Liver (tissue), 3 donors: ENCODE data around the gene RAB3C.
"Not testable (repeated sequence)": the region's sequence is repeated elsewhere in the genome, so short reads cannot be mapped to it uniquely, and the experiment has no call there.

Experiments used
- FOXA2 ChIP-seq: IDR thresholded peaks from 2 replicates; pipeline ENCODE4 v1.6.1; 2016; ENCODE audit warnings: antibody characterized with exemption
- GABPA ChIP-seq, 2 donors: IDR thresholded peaks in 1 of 2; conservative IDR thresholded peaks in 1 of 2; 2 replicates each; pipeline ENCODE4 v1.6.1; 2016; ENCODE audit warnings: antibody characterized with exemption in 2 of 2, mild to moderate bottlenecking in 1 of 2, moderate library complexity in 1 of 2
- JUND ChIP-seq, 2 donors: IDR thresholded peaks; 2 replicates each; pipeline ENCODE4 v1.6.1; 2016; ENCODE audit warnings: antibody characterized with exemption in 2 of 2
- RXRA ChIP-seq, 2 donors: IDR thresholded peaks; 2 replicates each; pipeline ENCODE4 v1.6.1; 2017 to 2018; ENCODE audit warnings: antibody characterized with exemption in 2 of 2, mild to moderate bottlenecking in 1 of 2
- YY1 ChIP-seq: IDR thresholded peaks from 2 replicates; pipeline ENCODE4 v1.6.1; 2016; ENCODE audit warnings: antibody characterized with exemption, mild to moderate bottlenecking
- TF ChIP-seq, protein P1 (sequence below): fragments of 150-350 bp; IDR thresholded peaks from 2 replicates; pipeline ENCODE4 v1.5.1; 2017; ENCODE audit warnings: improper control_type of control experiment, low read depth, low read length; ENCODE audit not compliant: missing input control
- TF ChIP-seq, protein P2 (sequence below): IDR thresholded peaks from 2 replicates; pipeline ENCODE4 v1.6.1; 2016; ENCODE audit warnings: antibody characterized with exemption, mild to moderate bottlenecking
- TF ChIP-seq, protein P3 (sequence below): IDR thresholded peaks from 2 replicates; pipeline ENCODE4 v1.6.1; 2016; ENCODE audit warnings: antibody characterized with exemption
- donor health status: healthy.
- donor health status: healthy.

DNA sequence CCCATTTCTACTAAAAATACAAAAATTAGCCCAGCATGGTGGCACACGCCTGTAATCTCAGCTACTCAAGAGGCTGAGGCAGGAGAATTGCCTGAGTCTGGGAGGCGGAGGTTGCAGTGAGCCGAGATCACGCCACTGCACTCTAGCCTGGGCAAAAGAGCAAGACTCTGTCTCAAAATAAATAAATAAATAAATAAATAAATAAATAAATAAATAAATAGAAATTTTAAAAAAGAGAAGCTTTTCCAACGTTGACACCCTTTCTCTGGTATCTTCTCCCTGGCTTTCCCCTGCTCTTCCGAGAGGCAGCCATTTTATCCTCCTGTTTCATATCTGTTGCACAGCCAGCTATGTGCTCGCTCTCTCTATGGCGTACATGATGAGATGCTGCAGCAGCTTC, 127.5 kb downstream of the RAB3C start:
- not testable (repeated sequence) for TF ChIP-seq RXRA (IDR thresholded peaks at IDR 0.05); YY1; FOXA2; JUND (IDR thresholded peaks at IDR 0.05); GABPA (IDR thresholded peaks at IDR 0.05 in 1 of 2, conservative IDR thresholded peaks at IDR 0.05 in 1 of 2)
- TF ChIP-seq, protein P1, sequence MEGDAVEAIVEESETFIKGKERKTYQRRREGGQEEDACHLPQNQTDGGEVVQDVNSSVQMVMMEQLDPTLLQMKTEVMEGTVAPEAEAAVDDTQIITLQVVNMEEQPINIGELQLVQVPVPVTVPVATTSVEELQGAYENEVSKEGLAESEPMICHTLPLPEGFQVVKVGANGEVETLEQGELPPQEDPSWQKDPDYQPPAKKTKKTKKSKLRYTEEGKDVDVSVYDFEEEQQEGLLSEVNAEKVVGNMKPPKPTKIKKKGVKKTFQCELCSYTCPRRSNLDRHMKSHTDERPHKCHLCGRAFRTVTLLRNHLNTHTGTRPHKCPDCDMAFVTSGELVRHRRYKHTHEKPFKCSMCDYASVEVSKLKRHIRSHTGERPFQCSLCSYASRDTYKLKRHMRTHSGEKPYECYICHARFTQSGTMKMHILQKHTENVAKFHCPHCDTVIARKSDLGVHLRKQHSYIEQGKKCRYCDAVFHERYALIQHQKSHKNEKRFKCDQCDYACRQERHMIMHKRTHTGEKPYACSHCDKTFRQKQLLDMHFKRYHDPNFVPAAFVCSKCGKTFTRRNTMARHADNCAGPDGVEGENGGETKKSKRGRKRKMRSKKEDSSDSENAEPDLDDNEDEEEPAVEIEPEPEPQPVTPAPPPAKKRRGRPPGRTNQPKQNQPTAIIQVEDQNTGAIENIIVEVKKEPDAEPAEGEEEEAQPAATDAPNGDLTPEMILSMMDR: not testable (repeated sequence)
- TF ChIP-seq, protein P2, sequence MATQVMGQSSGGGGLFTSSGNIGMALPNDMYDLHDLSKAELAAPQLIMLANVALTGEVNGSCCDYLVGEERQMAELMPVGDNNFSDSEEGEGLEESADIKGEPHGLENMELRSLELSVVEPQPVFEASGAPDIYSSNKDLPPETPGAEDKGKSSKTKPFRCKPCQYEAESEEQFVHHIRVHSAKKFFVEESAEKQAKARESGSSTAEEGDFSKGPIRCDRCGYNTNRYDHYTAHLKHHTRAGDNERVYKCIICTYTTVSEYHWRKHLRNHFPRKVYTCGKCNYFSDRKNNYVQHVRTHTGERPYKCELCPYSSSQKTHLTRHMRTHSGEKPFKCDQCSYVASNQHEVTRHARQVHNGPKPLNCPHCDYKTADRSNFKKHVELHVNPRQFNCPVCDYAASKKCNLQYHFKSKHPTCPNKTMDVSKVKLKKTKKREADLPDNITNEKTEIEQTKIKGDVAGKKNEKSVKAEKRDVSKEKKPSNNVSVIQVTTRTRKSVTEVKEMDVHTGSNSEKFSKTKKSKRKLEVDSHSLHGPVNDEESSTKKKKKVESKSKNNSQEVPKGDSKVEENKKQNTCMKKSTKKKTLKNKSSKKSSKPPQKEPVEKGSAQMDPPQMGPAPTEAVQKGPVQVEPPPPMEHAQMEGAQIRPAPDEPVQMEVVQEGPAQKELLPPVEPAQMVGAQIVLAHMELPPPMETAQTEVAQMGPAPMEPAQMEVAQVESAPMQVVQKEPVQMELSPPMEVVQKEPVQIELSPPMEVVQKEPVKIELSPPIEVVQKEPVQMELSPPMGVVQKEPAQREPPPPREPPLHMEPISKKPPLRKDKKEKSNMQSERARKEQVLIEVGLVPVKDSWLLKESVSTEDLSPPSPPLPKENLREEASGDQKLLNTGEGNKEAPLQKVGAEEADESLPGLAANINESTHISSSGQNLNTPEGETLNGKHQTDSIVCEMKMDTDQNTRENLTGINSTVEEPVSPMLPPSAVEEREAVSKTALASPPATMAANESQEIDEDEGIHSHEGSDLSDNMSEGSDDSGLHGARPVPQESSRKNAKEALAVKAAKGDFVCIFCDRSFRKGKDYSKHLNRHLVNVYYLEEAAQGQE: not testable (repeated sequence)
- TF ChIP-seq, protein P3, sequence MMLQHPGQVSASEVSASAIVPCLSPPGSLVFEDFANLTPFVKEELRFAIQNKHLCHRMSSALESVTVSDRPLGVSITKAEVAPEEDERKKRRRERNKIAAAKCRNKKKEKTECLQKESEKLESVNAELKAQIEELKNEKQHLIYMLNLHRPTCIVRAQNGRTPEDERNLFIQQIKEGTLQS: not testable (repeated sequence)
